AG09309 (cell line): Measurements from ENCODE around the gene SUGCT.

ENCODE experiments used
- DNase-seq: peaks from one replicate; pipeline ENCODE4 v3.0.0-alpha.2; 2010; ENCODE audit warnings: low read depth
- H3K4me3 ChIP-seq: 2 replicates; pipeline ENCODE4 v1.5.1; 2011; ENCODE audit warnings: mild to moderate bottlenecking, low read depth, low read length, moderate library complexity; ENCODE audit not compliant: control insufficient read depth
- TF ChIP-seq, protein P1 (sequence below): IDR thresholded peaks from 2 replicates; pipeline ENCODE4 v1.5.1; 2011; ENCODE audit warnings: mild to moderate bottlenecking, low read depth, low read length, inconsistent platforms; ENCODE audit not compliant: insufficient read depth, control insufficient read depth; ENCODE audit errors: missing control alignments

Gene SUGCT

DNA sequence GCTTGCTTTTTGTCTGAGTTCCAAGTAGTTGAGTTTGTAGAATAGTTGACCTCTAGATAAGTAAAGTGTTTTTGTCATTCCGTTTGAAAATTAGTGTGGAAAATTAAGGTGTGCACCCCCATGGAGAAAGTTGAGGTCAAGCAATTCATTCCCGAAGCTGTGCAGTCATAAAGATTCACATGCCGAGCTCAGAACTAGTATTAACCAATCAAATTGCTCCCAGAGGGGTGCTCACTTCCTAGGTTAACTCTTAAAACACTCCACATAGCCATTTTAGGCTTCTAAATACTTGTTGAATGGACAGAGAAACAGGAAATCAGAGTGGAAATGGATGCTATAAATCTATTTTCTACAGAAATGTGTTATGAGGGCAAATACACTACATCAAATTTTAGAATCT lies 638.9 kb downstream of the SUGCT start:
- TF ChIP-seq, protein P1, sequence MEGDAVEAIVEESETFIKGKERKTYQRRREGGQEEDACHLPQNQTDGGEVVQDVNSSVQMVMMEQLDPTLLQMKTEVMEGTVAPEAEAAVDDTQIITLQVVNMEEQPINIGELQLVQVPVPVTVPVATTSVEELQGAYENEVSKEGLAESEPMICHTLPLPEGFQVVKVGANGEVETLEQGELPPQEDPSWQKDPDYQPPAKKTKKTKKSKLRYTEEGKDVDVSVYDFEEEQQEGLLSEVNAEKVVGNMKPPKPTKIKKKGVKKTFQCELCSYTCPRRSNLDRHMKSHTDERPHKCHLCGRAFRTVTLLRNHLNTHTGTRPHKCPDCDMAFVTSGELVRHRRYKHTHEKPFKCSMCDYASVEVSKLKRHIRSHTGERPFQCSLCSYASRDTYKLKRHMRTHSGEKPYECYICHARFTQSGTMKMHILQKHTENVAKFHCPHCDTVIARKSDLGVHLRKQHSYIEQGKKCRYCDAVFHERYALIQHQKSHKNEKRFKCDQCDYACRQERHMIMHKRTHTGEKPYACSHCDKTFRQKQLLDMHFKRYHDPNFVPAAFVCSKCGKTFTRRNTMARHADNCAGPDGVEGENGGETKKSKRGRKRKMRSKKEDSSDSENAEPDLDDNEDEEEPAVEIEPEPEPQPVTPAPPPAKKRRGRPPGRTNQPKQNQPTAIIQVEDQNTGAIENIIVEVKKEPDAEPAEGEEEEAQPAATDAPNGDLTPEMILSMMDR = no peak
- DNase-seq = no peak
- H3K4me3 ChIP-seq = no peak overlapping the region

DNA sequence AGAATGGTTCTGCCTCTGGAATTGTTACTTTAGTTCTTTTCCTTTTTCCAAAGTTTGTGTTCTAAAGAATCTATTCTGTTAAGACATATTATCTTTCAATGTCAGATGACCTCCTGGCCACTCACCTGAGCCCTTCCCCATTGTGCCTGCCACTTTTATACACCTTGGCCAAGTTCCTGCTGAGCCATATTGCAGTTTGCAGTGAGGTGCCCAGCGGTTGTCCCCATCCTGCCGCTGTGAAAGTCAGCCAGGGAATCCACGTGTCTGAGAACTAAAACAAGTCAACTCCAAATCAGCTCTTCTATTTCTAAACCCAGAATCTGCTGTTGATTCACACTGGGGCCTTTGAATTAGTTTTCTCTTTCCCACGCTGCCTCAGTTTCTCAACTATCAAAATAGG lies 641.1 kb downstream of the SUGCT start:
- no peak for DNase-seq
- TF ChIP-seq, protein P1 = no peak
- no peak overlapping the region for H3K4me3 ChIP-seq

DNA sequence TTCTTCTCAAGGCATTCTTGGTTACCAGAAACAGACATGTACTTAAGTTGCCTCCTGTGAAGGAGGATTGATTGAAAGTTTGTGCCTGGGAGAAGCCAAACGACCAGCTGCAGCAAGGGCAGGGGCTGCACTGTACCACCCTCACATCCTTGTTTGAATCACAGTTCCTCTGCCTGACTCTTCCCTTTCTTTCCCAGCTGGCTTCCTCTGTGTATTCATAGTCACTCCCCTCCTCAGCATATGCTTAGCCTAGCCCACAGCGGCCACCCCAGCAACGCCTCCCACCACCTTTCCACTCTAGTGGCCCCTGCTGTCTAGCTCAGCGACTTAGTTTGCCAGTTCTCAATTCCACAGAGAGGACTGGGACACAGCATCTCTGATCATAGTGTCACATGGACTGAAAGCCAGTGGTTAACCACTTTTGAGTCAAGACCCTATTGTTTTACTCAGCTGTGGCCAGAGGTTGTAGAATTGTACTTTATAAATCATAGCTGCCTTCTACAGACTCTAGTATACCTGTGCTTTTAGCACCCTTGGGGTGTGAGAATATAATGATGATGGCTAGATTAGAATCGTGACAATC lies 643.0 kb downstream of the SUGCT start:
- TF ChIP-seq, protein P1 = no peak
- no peak for DNase-seq

DNA sequence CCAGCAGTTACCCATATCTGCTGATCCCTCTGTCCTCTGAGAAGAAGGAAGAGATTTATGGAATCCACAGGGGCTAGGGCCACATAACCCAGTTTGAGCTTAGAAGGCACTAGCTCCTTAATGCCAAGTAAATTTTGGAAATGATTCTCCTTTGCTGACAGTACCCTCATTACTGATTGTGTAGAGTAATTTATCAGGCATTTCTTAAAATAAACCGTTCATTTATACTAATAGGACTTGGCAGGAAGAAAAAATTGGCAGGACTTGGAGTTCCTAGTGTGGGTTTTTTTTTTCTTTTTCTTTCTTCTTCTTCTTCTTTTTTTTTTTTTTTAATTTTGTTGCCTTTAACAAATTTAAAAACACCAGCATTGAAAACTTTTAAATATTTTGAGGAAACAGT lies 645.7 kb downstream of the SUGCT start:
- TF ChIP-seq, protein P1 = no peak
- no peak overlapping the region for H3K4me3 ChIP-seq
- no peak for DNase-seq

More for the DNA sequence above, 643.0 kb downstream of the SUGCT start:
- no peak overlapping the region for H3K4me3 ChIP-seq

DNA sequence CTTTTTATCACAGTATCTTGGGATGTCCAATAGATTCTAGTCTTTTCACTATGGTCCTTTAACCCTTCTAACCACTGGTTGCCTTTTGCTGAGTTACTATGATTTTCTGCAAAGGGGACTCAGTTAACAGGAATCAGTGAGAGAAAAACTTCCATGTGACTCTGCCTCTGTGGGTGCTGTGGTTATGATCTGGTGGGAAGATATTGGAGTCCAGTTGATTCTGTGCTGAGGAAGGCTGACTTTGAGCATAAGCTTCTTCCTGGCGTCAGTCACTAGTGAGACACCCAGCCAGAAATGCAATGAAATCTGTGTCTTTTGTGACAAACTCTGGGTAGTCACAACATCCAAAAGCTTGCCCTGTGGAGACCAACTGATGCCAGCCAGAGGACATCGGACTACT lies 648.0 kb downstream of the SUGCT start:
- DNase-seq = peak; percentile 10
- TF ChIP-seq, protein P1 = no peak

DNA sequence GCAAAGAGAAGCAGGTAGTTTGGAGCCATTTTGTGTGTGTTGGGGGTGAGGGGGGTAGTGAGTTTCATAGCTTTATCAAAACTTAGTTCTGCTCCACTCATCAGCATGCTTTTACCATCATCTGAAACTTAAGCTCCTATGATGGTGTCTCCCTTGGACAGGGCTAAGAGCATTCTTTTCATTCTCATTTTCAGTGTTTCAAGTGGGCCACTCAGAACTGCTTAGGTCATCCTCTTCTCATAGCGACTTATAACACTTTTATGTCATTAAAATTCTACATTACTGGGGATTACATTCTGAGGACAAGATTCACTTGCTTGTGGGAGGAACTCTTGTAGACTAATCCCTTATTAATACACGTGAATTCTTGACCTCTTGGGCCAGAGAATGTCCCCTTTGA lies 649.4 kb downstream of the SUGCT start:
- no peak overlapping the region for H3K4me3 ChIP-seq
- no peak for DNase-seq
- TF ChIP-seq, protein P1 = no peak

More for the DNA sequence above, 648.0 kb downstream of the SUGCT start:
- no peak overlapping the region for H3K4me3 ChIP-seq
